ENCODE data around the gene S100A6.
"Not testable (repeated sequence)": the region's sequence is repeated elsewhere in the genome, so short reads cannot be mapped to it uniquely, and the experiment has no call there.

Gene S100A6

DNA sequence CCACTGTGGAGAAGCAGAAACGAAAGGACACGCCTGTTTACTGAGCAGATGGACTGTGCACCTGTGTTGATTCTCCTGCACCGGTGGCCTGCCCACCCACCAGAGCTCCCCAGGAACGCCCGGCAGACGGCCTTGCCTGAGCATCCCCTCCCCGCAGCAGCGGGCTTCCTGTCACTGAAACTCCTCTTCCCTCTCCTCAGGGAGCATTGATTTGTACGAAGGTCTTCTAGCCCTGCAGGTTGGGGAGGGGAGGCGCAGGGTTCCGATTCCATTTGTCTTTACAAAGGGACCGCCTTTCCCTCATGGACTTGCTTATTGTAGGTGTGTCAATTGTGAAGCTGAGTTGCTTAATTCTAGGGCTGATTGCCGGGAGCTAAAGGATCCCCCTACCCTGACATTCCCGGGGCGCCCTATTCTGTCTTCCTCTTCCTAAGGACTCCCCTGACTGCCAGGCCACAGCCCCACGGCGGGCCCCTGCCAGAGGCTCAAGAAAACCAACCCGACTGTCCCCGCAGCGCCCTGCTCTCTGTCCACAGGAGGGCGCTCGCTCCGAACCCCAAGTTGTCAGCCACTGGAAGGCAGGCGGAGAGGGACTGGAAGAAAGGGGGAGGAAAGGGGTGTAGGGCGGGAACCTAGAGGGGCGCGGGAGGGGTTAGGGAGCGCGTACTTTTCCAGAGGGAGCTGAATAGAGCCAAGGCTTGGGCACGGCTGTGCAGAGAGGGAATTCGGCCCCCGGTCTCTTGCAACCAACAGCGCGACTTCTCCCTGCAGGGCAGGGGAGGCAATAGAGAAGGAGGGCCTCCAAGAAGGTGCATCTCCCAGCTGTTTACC, 2.8 kb downstream of the S100A6 start:
- peak in 2 of 3 donors; percentile 51 to 73 for DNase-seq (ENCODE audit: low read depth in 3 of 3, low spot score in 1 of 3)

DNA sequence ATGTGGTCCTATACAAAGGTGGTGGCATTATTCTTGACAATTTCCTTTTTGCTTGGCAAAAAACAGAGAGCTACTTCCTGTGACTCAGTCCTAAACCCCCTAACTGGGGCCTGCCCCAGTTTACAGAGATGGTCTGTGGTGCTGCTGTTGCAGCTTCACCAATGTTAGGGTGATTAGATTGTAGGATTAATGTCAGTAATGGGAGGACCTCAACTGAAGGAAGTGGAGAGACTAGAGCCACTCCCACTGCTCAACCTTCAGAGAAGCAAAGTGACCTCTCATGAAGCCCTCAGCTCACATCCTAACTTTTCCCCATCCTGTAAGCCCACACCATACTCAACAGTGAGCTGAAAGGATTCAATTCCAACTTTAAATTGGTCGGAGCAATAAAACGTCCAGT, 3.6 kb downstream of the S100A6 start:
- DNase-seq (ENCODE audit: low read depth in 3 of 3, low spot score in 1 of 3), result no peak

DNA sequence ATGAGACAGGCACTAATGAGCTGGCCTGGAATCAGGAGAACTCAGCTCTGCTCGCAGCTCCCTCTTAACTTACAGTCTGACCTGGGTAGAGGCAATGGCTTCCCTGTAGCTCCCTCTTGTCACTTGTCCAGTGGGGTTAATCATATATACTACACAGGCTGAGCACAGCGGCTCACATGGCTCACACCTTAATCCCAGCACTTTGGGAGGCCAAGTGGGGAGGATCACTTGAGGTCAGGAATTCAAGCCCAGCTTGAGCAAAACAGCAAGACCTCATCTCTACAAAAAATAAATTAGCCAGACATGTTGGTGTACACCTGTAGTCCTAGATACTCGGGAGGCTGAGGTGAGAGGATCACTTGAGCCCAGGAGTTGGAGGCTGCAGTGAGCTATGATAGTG, 4.2 kb downstream of the S100A6 start:
- no peak for DNase-seq (ENCODE audit: low read depth in 3 of 3, low spot score in 1 of 3)

DNA sequence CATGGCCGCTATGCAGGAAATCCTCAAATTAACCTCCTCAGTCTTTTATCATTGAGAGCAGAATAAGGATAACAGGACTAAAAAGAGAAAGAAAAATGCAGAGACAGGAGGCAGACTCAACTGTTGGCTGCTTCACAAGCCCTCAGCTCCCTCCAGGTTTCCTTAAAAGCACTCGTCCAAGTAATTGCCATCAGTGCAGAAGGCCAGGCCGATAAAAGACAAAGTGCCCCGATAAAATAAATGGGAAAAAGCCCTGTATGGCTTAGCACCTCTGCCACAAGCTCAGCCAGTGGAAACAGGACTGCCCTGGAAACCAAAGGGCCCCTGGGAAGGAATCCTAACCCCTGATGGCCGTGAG, 8.1 kb downstream of the S100A6 start:
- DNase-seq (ENCODE audit: low read depth in 3 of 3, low spot score in 1 of 3), result no peak

DNA sequence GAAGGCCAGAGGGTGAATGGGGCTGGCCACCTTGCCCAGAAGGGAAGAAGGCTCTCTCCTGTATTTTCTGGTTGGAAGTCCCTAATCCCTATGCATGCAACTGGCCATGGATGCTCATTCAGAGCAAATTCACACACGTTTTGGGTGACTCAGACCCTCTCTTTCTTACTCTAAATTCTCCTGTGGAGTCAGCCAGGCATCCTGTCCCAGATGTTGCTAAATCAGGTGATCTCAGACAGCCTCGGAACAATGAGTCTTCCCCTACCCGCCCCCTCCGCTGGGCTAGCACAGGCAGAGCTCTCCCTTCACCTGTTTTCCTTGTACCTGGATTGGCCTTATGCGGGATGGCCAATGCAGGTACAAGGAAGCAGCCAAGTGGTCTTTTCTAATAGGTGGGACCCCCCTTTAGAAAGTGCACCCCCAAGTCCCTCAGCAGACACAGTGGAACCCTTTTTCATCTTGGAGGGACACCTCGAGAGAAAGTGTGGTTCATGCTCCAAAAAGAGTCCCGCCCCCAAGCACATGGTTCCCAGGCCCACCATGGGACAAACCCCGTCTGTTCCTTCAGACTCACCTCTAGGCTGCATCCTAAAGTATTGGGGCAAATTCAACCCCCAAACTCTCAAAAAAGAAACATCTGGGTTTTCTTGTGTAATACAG, 8.6 kb downstream of the S100A6 start:
- no peak for DNase-seq (ENCODE audit: low read depth in 3 of 3, low spot score in 1 of 3)

DNA sequence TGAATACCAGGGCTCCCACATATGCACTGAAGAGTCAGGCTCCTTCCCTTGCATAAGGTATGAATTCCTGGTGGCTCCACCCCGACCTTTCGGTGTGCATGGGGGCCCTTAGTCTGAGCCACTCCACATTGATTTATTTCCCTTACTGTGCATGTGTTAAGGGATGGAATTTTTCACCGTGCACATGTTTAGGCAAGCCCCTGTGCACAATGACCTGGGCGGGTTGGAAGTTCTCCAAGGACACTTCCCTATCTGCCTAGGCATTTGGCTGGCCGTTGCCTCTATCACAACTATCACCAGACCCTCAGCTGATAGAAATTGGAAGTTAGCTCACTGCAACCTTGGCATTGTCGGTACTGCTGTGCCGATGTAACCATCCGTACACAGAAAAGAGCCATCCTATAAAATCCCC, 9.7 kb downstream of the S100A6 start:
- no peak for DNase-seq (ENCODE audit: low read depth in 3 of 3, low spot score in 1 of 3)

DNA sequence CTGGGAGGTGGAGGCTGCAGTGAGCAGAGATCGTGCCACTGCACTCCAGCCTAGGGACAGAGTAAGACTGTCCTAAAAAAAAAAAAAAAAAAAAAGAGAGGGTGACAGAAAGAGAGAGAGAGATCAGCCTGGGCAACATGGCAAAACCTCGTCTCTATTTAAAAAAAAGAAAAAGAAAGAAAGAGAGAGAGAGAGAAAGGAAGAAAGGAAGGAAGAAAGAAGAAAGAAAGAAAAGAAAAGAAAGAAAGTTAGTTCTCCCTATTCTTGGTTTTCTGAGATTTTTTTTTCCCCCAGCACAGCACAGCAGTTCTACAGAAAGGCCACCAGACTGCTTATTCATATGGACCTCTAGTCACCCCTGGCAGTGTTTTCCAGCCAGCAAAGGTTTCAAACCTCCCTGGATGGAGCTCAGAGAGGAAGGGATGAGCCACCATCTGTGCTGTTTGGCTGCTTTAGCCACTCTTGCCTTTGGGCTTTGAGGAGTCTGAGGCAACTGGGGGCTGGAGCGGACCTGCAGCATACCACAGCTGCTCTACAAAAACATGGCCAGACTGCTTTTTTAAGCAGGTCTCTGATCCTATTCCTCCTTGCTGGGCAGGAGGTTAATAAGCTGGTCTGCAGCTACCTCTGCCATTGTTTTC, 10.6 kb downstream of the S100A6 start:
- DNase-seq (ENCODE audit: low read depth in 3 of 3, low spot score in 1 of 3), result no peak

DNA sequence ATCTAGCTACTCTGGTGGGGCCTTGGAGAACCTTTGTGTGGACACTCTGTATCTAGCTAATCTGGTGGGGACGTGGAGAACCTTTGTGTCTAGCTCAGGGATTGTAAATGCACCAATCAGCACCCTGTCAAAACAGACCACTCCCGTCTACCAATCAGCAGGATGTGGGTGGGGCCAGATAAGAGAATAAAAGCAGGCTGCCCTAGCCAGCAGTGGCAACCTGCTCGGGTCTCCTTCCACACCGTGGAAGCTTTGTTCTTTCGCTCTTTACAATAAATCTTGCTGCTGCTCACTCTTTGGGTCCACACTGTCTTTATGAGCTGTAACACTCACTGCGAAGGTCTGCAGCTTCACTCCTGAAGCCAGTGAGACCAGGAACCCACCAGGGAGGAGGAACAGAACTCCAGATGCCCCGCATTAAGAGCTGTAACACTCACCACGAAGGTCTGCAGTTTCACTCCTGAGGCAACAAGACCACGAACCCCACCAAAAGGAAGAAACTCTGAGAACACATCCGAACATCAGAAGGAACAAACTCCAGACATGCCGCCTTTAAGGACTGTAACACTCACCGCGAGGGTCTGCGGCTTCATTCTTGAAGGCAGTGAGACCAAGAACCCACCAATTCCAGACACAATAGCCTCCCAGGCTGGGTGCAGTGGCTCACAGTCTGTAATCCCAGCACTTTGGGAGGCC, 13.3 kb downstream of the S100A6 start:
- not testable (repeated sequence) for DNase-seq (ENCODE audit: low read depth in 3 of 3, low spot score in 1 of 3)

DNA sequence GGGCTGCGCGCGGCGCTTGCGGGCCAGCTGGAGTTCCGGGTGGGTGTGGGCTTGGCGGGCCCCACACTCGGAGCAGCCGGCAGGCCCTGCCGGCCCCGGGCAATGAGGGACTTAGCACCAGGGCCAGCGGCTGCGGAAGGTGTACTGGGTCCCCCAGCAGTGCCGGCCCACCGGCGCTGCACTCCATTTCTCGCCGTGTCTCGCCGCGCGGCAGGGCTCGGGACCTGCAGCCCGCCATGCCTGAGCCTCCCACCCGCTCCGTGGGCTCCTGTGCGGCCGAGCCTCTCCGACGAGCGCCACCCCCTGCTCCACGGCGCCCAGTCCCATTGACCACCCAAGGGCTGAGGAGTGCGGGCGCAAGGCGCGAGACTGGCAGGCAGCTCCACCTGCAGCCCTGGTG, 14.0 kb downstream of the S100A6 start:
- DNase-seq (ENCODE audit: low read depth in 3 of 3, low spot score in 1 of 3), result not testable (repeated sequence)

DNA sequence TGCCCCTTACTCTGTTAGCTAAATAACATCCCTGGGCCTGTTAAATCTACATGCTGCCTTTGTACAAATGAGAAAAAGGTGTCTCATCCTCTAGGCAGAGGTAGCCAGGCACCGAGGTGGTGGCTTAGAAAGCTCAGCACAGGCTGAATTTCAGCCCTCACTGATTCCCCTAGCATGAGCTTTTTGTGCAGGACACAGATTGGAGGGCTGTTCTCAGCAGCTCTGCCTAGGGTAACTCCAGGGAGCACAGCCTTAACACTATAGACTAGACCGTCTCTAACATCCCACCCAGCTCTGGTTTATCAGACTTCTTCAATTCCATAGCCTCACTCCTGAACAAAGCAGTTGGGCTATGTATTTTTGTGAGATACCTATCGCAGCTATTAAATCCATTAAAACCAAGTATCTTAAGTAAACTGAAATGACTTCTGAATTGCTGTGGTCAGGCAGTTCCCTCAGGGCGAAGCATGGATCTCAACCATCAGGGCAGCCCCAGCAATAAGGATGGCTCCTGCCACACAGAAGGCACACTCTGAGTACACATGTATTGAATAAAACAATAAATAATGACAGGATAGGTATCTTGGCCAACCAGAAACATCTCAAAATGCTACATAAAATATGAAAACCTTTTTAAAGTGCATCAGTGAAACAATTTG, 14.8 kb downstream of the S100A6 start:
- DNase-seq (ENCODE audit: low read depth in 3 of 3, low spot score in 1 of 3), result no peak

DNA sequence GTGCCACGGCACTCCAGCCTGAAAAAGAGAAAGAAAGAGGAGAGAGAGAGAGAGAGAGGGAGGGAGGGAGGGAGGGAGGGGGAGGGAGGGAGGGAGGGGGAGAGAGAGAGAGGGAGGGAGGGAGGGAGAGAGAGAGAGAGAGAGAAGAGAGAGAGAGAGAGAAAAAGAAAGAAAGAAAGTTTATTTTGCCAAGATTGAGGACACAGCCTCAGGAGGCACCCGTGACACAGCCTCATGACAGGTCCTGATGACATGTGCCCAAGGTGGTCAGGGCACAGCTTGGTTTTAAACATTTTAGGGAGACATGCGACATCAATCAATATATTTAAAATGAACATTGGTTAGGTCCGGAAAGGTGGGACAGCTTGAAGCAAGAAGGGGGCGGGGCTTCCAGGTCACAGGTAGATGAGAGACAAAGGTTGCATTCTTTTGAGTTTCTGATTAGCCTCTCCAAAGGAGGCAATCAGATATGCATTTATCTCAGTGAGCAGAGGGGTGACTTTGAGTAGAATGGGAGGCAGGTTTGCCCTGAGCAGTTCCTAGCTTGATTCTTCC, 15.6 kb downstream of the S100A6 start:
- not testable (repeated sequence) for DNase-seq (ENCODE audit: low read depth in 3 of 3, low spot score in 1 of 3)

DNA sequence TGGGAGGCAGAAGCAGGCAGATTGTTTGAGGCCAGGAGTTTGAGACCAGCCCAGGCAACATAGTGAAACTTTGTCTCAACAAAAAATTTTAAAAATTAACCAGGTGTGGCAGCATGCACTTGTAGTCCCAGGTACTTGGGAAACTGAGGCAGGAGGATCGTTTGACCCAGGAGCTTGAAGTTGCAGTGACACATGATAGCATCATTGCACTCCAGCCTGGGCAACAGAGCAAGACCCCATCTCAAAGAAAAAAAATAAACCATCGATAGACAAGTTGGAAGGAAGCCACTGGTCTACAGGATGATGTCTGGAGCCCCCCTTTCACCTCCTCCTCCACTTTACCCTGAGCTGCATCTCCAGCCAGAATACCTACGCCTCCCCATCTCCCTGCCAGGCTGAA, 16.5 kb downstream of the S100A6 start:
- DNase-seq (ENCODE audit: low read depth in 3 of 3, low spot score in 1 of 3), result no peak

DNA sequence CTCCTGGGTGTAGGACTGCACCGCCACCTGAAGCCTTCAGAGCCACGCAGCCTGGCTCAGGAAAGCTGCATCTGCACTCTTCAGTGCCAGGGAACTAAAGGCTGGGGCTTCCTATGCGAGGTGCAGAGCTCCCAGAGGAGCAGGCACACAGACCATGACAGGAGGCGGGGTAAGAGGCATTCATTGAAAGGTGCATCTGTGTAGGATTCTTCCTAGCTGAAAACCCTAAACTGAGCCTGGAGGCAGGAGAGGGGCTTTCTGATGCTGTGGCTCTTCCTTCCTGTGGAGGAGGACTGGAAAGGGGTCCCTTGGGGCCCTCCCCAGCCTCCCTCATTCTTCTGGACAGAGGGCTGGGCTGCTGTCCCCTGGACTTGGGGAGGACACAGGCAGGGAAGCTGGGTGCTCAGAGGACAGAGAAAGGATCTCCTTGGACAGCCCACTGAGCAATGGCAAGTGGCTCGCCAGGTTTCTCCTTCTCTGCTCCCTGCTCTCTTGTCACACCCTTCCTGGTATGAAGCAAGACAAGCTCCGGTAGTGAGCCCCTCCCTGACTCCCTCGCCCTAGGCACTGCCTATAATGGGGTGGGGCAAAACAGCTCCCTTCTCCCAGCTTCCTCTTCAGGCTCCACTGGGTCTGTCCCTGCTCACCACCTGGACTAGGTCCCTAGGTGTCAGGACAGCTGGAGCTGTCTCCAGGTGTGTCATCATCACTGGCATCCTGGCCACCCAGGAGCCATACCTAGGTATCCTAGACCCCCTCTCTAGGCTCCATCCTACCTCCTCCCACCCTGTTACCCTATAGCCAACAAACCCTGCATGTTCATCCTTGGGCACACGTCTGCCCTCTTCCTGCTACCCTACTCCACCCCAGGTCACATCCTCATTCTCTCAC, 20.0 kb downstream of the S100A6 start:
- no peak for DNase-seq (ENCODE audit: low read depth in 3 of 3, low spot score in 1 of 3)

DNA sequence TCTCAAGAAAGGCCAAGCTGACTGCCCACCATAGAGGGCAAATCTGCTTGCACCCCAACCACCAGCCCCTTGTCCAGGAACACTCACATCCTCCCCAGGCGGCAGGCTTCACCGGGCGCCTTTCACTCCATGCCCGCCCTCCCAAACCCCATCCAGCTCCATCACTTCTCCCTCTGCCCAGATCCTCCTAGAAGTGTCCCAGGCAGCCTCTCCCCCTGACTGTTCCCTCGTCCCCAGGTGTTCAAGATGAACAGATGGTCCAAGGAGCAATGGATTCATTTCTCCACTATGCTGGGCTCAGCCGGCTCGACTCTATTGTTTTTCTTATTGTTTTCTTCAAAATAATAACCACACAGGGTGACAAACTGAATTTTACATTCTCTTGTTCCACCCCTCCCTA, 22.1 kb downstream of the S100A6 start:
- DNase-seq (ENCODE audit: low read depth in 3 of 3, low spot score in 1 of 3), result no peak

DNA sequence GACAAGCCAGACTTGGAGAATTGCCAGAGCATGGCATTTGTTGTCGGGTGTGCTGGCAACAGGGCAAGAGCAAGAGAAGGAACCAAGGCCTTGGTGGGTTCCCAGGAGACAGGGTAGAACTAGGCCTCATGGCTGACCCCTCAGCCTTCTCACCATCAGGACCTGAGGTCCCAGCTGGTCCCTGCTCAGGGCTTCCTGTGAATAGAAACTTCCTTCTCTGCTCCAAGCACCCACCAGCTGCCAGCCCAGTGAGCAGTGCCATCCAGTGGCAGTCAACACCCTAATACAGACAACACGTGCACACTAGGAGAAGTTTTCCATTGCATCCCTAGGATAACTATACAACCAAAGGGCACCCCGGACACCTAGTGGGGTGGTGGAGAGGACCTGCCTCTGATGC, 22.8 kb downstream of the S100A6 start:
- DNase-seq (ENCODE audit: low read depth in 3 of 3, low spot score in 1 of 3), result no peak

DNA sequence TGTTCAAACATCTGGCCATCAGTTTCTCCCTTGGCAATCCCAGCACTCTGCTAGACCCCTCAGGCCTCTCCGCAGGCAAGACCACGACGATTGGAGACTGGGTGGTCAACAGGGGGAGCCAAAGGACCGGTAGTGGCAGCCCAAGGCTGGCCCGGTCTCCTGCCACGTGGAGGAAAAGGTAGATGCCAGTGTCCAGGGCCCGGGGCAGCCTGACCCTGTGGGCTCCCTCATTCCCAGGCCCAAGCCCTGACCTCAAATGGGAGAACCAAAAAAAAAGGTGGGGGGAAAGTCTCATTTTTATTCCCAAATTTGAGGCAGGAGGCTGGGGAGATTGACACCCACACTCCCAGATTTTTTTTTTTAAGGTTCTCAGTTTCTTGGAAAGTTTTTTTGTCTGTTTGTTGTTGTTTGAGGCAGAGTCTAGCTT, 24.8 kb downstream of the S100A6 start:
- DNase-seq (ENCODE audit: low read depth in 3 of 3, low spot score in 1 of 3), result peak; percentile 49 to 68 (median 64)

DNA sequence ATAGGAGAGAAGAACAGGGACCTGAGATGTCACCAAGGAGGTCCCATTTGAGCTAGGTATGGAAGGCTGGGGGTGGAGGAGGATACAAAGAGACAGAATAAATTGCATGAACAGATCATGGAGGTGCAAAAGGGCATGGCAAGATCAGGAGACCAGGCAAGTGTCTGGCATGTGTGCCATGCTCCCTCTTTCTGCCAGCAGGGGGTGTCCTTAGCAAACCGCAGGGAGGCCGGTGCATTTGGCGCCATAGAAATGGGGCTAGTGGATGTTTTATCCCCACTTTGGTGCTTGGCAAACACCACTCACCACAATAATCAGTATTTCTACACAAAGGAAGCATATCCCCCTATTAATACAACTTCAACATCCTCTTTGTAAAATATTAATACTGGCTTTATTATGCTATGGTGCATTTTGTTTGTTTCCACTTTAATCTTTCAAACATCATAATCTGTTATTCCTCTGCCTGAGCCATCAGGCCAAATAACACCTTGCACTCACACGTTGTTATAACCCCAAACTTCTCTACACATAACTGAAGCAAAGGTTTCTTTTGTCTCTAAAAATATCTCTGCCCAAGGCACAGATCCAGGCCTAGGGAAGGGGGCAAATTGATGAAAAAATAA, 25.9 kb downstream of the S100A6 start:
- peak; percentile 18 to 44 (median 35) for DNase-seq (ENCODE audit: low read depth in 3 of 3, low spot score in 1 of 3)

DNA sequence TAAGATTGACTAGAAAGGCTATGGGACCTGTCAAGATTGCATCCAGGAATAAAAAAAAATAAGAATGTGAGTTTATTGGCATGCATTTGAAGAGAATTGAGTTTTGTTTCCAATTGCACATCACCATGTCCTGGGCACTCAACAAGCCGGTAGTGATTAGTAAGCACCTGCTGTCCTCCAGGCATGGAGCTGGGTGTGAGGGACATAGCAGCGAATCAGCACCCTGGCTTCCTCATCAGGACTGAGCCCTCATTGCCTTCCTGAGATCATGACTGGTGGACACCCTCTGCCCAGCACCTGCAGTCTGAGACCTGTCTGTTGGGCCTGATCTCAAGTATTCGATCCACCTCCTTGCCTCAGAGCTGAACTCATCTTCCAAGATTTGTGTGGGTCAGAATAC, 26.8 kb downstream of the S100A6 start:
- no peak for DNase-seq (ENCODE audit: low read depth in 3 of 3, low spot score in 1 of 3)

DNA sequence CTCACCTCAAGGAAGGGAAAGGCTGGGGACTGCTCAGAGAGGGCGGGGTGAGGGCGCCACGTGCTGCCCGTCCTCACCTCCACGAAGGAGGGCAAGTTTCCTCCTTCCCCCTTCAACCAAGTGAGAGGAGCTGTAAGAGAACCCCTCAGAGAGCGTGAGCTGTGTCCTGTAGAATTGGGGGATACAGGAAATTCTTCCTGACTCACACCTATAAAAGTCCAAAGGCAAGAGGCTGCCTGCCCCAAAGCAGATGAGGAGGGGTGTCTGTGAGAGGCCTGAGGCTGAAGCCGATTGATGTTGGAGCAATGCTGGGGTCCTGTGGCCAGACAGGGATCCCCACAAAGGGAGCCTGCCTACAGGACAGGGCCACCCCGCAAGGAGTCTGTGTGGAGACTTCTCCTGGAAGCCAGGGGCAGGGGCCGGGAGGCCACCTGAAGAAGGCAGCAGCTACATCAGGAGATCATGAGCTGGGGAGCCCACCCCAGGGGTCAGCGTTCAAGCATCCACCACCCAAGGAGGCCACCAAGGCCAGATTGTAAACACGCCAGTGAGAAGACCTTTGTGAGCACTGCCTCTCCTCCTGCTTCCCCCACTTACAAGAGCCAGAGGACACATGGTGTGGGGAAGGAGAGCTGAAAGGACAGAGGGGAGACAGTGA, 27.7 kb downstream of the S100A6 start:
- DNase-seq (ENCODE audit: low read depth in 3 of 3, low spot score in 1 of 3), result no peak
